ENCODE measurements around the gene TMEM94. TPM values are rescaled to one million over a fixed set of nuclear protein-coding genes. Genes with fewer than 3 reads are reported as not detected.

The TMEM94 gene
- total and polyA plus RNA-seq, 9 of the 15 experiments (the other 6 are each of a cell fraction or from before 2014, with no cell fraction given) = 0.35 to 48.1 (median 14.4) TPM

- H3K4me2 ChIP-seq (ENCODE audit: insufficient read depth, low read length) = no peak overlapping the region
- no peak overlapping the region for H3K4me3 ChIP-seq
- ChIA-PET CTCF (ENCODE audit: low intra/inter-chr PET ratio) (no interaction called here), POLR2A (no interaction called here)
- H3K4me1 ChIP-seq (replicated peaks in 1 of 2; ENCODE audit: control insufficient read depth in 2 of 2, insufficient read depth in 2 of 2, low read length in 2 of 2) = peaks cover 0 to 69% of the 10 kb centered on the region in 2 experiments; a peak in 2 of 5 replicates
- no peak overlapping the region for H3K9ac ChIP-seq (ENCODE audit: insufficient read depth in 1 of 2, low read depth in 2 of 2, low read length in 2 of 2)
- intact Hi-C loops (cut with micrococcal nuclease) (no loop called here), in situ Hi-C loops (cut with MboI) (no loop called here)
- peaks cover 5% of the 10 kb centered on the region; the same call in 1 of the 3 replicates for H3K36me3 ChIP-seq (ENCODE audit: control insufficient read depth, insufficient read depth, low read length)
- H4K20me1 ChIP-seq (replicated peaks; ENCODE audit: control insufficient read depth, insufficient read depth, low read length) = 0 out of 2 replicates have a peak, but pooled peaks cover 7% of the 10 kb centered on the region
- no peak overlapping the region for H2AFZ ChIP-seq (ENCODE audit: low read depth, low read length)
- H3K9me3 ChIP-seq (replicated peaks; ENCODE audit: control insufficient read depth, insufficient read depth, low read depth, low read length) = no peaks in the 10 kb centered on the region
- TF ChIP-seq ETS2 (tag; IDR thresholded peaks at IDR 0.05; ENCODE audit: borderline replicate concordance, poor library complexity, severe bottlenecking) (no peak), THRA (IDR thresholded peaks at IDR 0.05) (no peak), GATAD2B (IDR thresholded peaks at IDR 0.05; ENCODE audit: borderline replicate concordance) (no peak), CXXC5 (CRISPR knock-in tag; IDR thresholded peaks at IDR 0.05) (no peak), ESRRB (CRISPR knock-in tag; IDR thresholded peaks at IDR 0.05; ENCODE audit: borderline replicate concordance) (no peak), DACH1 (IDR thresholded peaks at IDR 0.05; ENCODE audit: partially characterized antibody) (no peak), ATF7 (IDR thresholded peaks at IDR 0.05) (no peak), RBM34 (IDR thresholded peaks at IDR 0.05; ENCODE audit: borderline replicate concordance, insufficient read depth, low read length) (no peak)
- H3K9me1 ChIP-seq (ENCODE audit: control insufficient read depth, insufficient read depth, low read length) = no peaks in the 10 kb centered on the region
- no peak for FAIRE-seq
- no peaks in the 10 kb centered on the region for H3K79me2 ChIP-seq (ENCODE audit: control insufficient read depth, insufficient read depth, low read length)
- DNase-seq (ENCODE audit: extremely low read depth in 1 of 4, low spot score in 3 of 4) = no peak
- H3K27me3 ChIP-seq (ENCODE audit: control insufficient read depth in 2 of 2, insufficient read depth in 2 of 2, low read length in 2 of 2) = no peaks in the 10 kb centered on the region
- 82% methylated on average over 18 of the region's 21 CpGs for WGBS (ENCODE audit: insufficient coverage, low coverage, missing lambda C conversion rate)
- ATAC-seq = no peak
- no peak overlapping the region for H3K27ac ChIP-seq (ENCODE audit: extremely low read depth, low read depth, low read length)
- no TSS peak for BruUV-seq (replicated peaks)
Measured at GRCh38 chr17:75506134-75506533, 49.7 kb downstream of the TMEM94 start.
